GM12878 (cell line): ENCODE data around the gene DCAF12. TPM values are rescaled to one million over a fixed set of nuclear protein-coding genes. Genes with fewer than 3 reads are reported as not detected.

Source experiments
- ATAC-seq: fragments of 200-7000 bp; cut with Tn5 transposase; 3 replicates; pipeline ENCODE4 v1.9.1; 2020; ENCODE audit warnings: mild to moderate bottlenecking, moderate library complexity
- BruUV-seq: library from RNA; stranded (reverse); fragments of 400-500 nt; replicated peaks from 2 replicates; lab custom pipeline; 2021; lab: Mats Ljungman, UMichigan
- CTCF ChIA-PET: fragments of 300-600 bp; sonication (Branson Sonifier 250); formaldehyde crosslinking; extraction: SDS; loops from one replicate; lab custom pipeline; 2021; ENCODE audit warnings: inconsistent platforms; lab: Yijun Ruan, JAX
- POLR2A ChIA-PET: fragments of 350-600 bp; formaldehyde crosslinking; extraction: SDS; loops from one replicate; lab custom pipeline; 2021; ENCODE audit warnings: inconsistent platforms; lab: Charles Lee
- RAD21 ChIA-PET: fragments of 300-600 bp; sonication (Branson Sonifier 250); formaldehyde crosslinking; loops from one replicate; lab custom pipeline; 2023; ENCODE audit warnings: antibody characterized with exemption; ENCODE audit not compliant: unreplicated experiment; lab: Charles Lee
- SMC1A ChIA-PET: fragments of 300-600 bp; sonication (Branson Sonifier 250); formaldehyde crosslinking; loops from one replicate; lab custom pipeline; 2023; ENCODE audit not compliant: unreplicated experiment, uncharacterized antibody; lab: Charles Lee
- DNase-seq: peaks from one replicate; pipeline ENCODE4 v3.0.0-alpha.2; 2011; ENCODE audit warnings: low read depth, low spot score
- FAIRE-seq: peaks from 3 replicates; lab custom pipeline; 2011; peaks lifted over from hg19 to GRCh38; lab: Jason Lieb, UNC
- H2AFZ ChIP-seq: 2 replicates; pipeline ENCODE4 v1.6.0; 2011; ENCODE audit warnings: low read depth, low read length, control low read depth; ENCODE audit not compliant: control insufficient read depth
- H3K27ac ChIP-seq: 2 replicates; pipeline ENCODE4 v1.5.1; 2011; ENCODE audit warnings: control low read depth; ENCODE audit not compliant: control insufficient read depth, insufficient read depth
- H3K27me3 ChIP-seq, 2 experiments: replicated peaks in 1 of 2; 2 replicates each; pipeline versions ENCODE4 v1.6.0 to v1.6.1; 2011; ENCODE audit warnings: low read length in 1 of 2; ENCODE audit not compliant: control insufficient read depth in 2 of 2, insufficient read depth in 2 of 2
- H3K36me3 ChIP-seq, 2 experiments: 2 replicates each; pipeline ENCODE4 v1.5.1; 2011; ENCODE audit warnings: low read length in 1 of 2; ENCODE audit not compliant: control insufficient read depth in 2 of 2, insufficient read depth in 2 of 2
- H3K4me1 ChIP-seq: 2 replicates; pipeline ENCODE4 v1.6.1; 2011; ENCODE audit warnings: mild to moderate bottlenecking, low read length, moderate library complexity, mixed read lengths; ENCODE audit not compliant: control insufficient read depth, insufficient read depth
- H3K4me2 ChIP-seq: 2 replicates; pipeline ENCODE4 v1.6.0; 2011; ENCODE audit warnings: control low read depth; ENCODE audit not compliant: control insufficient read depth, insufficient read depth
- H3K4me3 ChIP-seq: fragments of 200-600 bp; sonication (generic); 2 replicates; pipeline ENCODE4 v1.5.1; 2016
- H3K79me2 ChIP-seq: 2 replicates; pipeline ENCODE4 v1.6.0; 2011; ENCODE audit warnings: low read length; ENCODE audit not compliant: control insufficient read depth, insufficient read depth
- H3K9ac ChIP-seq: 2 replicates; pipeline ENCODE4 v1.8.0; 2011; ENCODE audit warnings: low read length, control low read depth, mixed read lengths; ENCODE audit not compliant: control insufficient read depth, insufficient read depth
- H3K9me3 ChIP-seq: replicated peaks from 3 replicates; pipeline ENCODE4 v1.5.1; 2011; ENCODE audit warnings: mild to moderate bottlenecking, low read length; ENCODE audit not compliant: control insufficient read depth, insufficient read depth
- H4K20me1 ChIP-seq: 2 replicates; pipeline ENCODE4 v1.6.0; 2011; ENCODE audit not compliant: control insufficient read depth, insufficient read depth
- CHD1 ChIP-seq: IDR thresholded peaks from 2 replicates; pipeline ENCODE4 v1.6.1; 2012; ENCODE audit warnings: low read depth, low read length, improper control_type of control experiment
- GATAD2B ChIP-seq: fragments of 450-650 bp; conservative IDR thresholded peaks from 2 replicates; pipeline ENCODE4 v1.6.1; 2017; ENCODE audit warnings: low read depth, mild to moderate bottlenecking, moderate library complexity
- HDGF ChIP-seq: fragments of 450-650 bp; IDR thresholded peaks from 2 replicates; pipeline ENCODE4 v1.6.1; 2016; ENCODE audit warnings: antibody characterized with exemption
- JUNB ChIP-seq: IDR thresholded peaks from 2 replicates; pipeline ENCODE4 v1.6.1; 2016; ENCODE audit warnings: antibody characterized with exemption, mild to moderate bottlenecking
- NFXL1 ChIP-seq: fragments of 450-650 bp; IDR thresholded peaks from 2 replicates; pipeline ENCODE4 v1.6.1; 2017; ENCODE audit warnings: antibody characterized with exemption, mild to moderate bottlenecking, borderline replicate concordance
- NR2F1 ChIP-seq: fragments of 450-650 bp; conservative IDR thresholded peaks from 2 replicates; pipeline ENCODE4 v1.6.1; 2017; ENCODE audit warnings: mild to moderate bottlenecking
- RCOR1 ChIP-seq: conservative IDR thresholded peaks from 2 replicates; pipeline ENCODE4 v1.6.1; 2012; ENCODE audit warnings: low read depth, low read length, improper control_type of control experiment
- SREBF1 ChIP-seq: IDR thresholded peaks from 2 replicates; pipeline ENCODE4 v1.6.1; 2012; ENCODE audit warnings: mild to moderate bottlenecking, low read length
- TARDBP ChIP-seq: IDR thresholded peaks from 2 replicates; pipeline ENCODE4 v1.6.1; 2016; ENCODE audit warnings: borderline replicate concordance
- TCF12 ChIP-seq: IDR thresholded peaks from 2 replicates; pipeline ENCODE4 v1.6.1; 2011; ENCODE audit warnings: low read depth, mild to moderate bottlenecking, low read length
- ZNF207 ChIP-seq: fragments of 450-650 bp; IDR thresholded peaks from 2 replicates; pipeline ENCODE4 v1.6.1; 2014; ENCODE audit warnings: antibody characterized with exemption, mild to moderate bottlenecking, borderline replicate concordance
- ZNF384 ChIP-seq: IDR thresholded peaks from 2 replicates; pipeline ENCODE4 v1.6.1; 2012; ENCODE audit warnings: low read depth, mild to moderate bottlenecking, low read length, improper control_type of control experiment, borderline replicate concordance
- WGBS: methylation state at CpG from one replicate; pipeline ENCODE4 v1.1.6; 2016; ENCODE audit warnings: low lambda C conversion rate; ENCODE audit not compliant: insufficient replicate concordance, insufficient coverage; ENCODE audit errors: missing lambda C conversion rate; 5-methylcytosine and 5-hydroxymethylcytosine counted together
- in situ Hi-C: fragments of 300-500 bp; cut with MboI; formaldehyde crosslinking; loops from 9 replicates; pipeline ENCODE4 v1.14.3; 2018; ENCODE audit warnings: mixed read lengths
- intact Hi-C: fragments of 100-400 bp; cut with micrococcal nuclease; formaldehyde crosslinking; loops from one replicate; pipeline ENCODE4 v1.14.2; 2022; ENCODE audit not compliant: unreplicated experiment
- polyA plus RNA-seq, 11 experiments: library from polyadenylated mRNA; depleted of rRNA in 4 of 11; unstranded in 6 of 11; stranded (reverse) in 5 of 11; fragments of >200 nt; fragmentation: Nextera tagmentation in 4 of 11; fragmentation: Illumina TruSeq in 1 of 11; extraction: Ambion mirVana in 4 of 11; extraction: Trizol in 1 of 11; gene quantifications; 1 replicate in 1 of 11; 2 replicates in 10 of 11; pipeline versions ENCODE4 v1.2.1 to v1.2.3, GENCODE V29; 2011 to 2016; ENCODE audit warnings: inconsistent platforms in 2 of 11, missing spikeins in 2 of 11, low read depth in 1 of 11
- total RNA-seq, 4 experiments: library from RNA; depleted of rRNA in 3 of 4; stranded (reverse); fragments of >200 nt in 3 of 4; fragmentation: Illumina TruSeq in 1 of 4; extraction: Trizol in 1 of 4; gene quantifications; 2 replicates each; pipeline versions ENCODE4 v1.2.1 to v1.2.3, GENCODE V29; 2013 to 2021
- TF ChIP-seq, protein P1 (sequence below): fragments of 450-650 bp; conservative IDR thresholded peaks from 2 replicates; pipeline ENCODE4 v1.6.1; 2017; ENCODE audit warnings: mild to moderate bottlenecking, moderate library complexity
- TF ChIP-seq, protein P2 (sequence below): IDR thresholded peaks from 2 replicates; pipeline ENCODE4 v1.6.1; 2011; ENCODE audit warnings: low read depth, mild to moderate bottlenecking, low read length, moderate library complexity, borderline replicate concordance; ENCODE audit errors: extremely low read depth
- TF ChIP-seq, protein P3 (sequence below): IDR thresholded peaks from 2 replicates; pipeline ENCODE4 v1.6.1; 2012; ENCODE audit warnings: low read depth, low read length, improper control_type of control experiment
- TF ChIP-seq, protein P4 (sequence below): fragments of 150-350 bp; IDR thresholded peaks from 2 replicates; pipeline ENCODE4 v1.6.1; 2014; ENCODE audit warnings: mild to moderate bottlenecking, low read depth, low read length

DCAF12 gene
- total and polyA plus RNA-seq, 10 of the 15 experiments (the other 5 are each of a cell fraction or from before 2014, with no cell fraction given) = 11.7 to 57.6 (median 34.6) TPM

DNA sequence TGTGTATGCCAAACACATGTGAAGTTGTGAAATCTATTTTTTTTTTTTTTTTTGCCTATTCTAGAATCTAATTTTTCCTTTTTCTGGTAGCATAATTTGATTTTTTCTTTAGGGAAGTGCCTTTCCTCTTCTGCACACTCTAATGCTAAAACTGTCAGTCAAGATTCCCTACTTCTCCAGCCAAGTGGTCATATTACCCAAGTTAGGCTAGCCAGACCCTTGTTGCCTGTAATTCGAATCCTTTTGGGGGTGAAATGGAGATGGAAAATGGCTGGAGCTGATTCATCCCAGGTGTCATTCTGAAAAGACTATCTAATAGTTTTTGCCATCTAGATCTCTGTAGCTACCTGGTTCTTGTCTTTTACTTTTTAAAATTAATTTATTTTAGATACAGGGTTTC lies 27.6 kb upstream of the DCAF12 start:
- TF ChIP-seq TARDBP = no peak
- TF ChIP-seq, protein P1, sequence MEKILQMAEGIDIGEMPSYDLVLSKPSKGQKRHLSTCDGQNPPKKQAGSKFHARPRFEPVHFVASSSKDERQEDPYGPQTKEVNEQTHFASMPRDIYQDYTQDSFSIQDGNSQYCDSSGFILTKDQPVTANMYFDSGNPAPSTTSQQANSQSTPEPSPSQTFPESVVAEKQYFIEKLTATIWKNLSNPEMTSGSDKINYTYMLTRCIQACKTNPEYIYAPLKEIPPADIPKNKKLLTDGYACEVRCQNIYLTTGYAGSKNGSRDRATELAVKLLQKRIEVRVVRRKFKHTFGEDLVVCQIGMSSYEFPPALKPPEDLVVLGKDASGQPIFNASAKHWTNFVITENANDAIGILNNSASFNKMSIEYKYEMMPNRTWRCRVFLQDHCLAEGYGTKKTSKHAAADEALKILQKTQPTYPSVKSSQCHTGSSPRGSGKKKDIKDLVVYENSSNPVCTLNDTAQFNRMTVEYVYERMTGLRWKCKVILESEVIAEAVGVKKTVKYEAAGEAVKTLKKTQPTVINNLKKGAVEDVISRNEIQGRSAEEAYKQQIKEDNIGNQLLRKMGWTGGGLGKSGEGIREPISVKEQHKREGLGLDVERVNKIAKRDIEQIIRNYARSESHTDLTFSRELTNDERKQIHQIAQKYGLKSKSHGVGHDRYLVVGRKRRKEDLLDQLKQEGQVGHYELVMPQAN = no peak
- TF ChIP-seq RCOR1 = no peak
- no peak for TF ChIP-seq CHD1
- TF ChIP-seq NR2F1 = no peak
- TF ChIP-seq ZNF384 = no peak
- no peak for TF ChIP-seq NFXL1
- TF ChIP-seq JUNB = no peak
- TF ChIP-seq HDGF = no peak
- TF ChIP-seq, protein P2, sequence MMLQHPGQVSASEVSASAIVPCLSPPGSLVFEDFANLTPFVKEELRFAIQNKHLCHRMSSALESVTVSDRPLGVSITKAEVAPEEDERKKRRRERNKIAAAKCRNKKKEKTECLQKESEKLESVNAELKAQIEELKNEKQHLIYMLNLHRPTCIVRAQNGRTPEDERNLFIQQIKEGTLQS = no peak
- TF ChIP-seq SREBF1 = no peak
- TF ChIP-seq, protein P3, sequence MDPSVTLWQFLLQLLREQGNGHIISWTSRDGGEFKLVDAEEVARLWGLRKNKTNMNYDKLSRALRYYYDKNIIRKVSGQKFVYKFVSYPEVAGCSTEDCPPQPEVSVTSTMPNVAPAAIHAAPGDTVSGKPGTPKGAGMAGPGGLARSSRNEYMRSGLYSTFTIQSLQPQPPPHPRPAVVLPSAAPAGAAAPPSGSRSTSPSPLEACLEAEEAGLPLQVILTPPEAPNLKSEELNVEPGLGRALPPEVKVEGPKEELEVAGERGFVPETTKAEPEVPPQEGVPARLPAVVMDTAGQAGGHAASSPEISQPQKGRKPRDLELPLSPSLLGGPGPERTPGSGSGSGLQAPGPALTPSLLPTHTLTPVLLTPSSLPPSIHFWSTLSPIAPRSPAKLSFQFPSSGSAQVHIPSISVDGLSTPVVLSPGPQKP = no peak
- TF ChIP-seq, protein P4, sequence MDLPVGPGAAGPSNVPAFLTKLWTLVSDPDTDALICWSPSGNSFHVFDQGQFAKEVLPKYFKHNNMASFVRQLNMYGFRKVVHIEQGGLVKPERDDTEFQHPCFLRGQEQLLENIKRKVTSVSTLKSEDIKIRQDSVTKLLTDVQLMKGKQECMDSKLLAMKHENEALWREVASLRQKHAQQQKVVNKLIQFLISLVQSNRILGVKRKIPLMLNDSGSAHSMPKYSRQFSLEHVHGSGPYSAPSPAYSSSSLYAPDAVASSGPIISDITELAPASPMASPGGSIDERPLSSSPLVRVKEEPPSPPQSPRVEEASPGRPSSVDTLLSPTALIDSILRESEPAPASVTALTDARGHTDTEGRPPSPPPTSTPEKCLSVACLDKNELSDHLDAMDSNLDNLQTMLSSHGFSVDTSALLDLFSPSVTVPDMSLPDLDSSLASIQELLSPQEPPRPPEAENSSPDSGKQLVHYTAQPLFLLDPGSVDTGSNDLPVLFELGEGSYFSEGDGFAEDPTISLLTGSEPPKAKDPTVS = no peak
- no peak for TF ChIP-seq TCF12
- TF ChIP-seq ZNF207 = no peak
- no peak for TF ChIP-seq GATAD2B
- FAIRE-seq = no peak
- H3K4me3 ChIP-seq = no peak overlapping the region
- ChIA-PET SMC1A (interaction anchor here (0.9 kb wide), 1 partner anchor 57 kb away, joined by 3 read pairs; no protein-coding TSS in a partner anchor), CTCF (no interaction called here), POLR2A (interaction anchor here (0.6 kb wide), 2 partner anchors 41 to 899 kb away, joined by 3 to 5 read pairs; no protein-coding TSS in a partner anchor), RAD21 (no interaction called here)
- DNase-seq = no peak
- WGBS = 41% methylated on average over 1 of the region's 1 CpG
- H3K9ac ChIP-seq = no peak overlapping the region
- no peaks in the 10 kb centered on the region for H3K27me3 ChIP-seq
- no peak overlapping the region for H2AFZ ChIP-seq
- intact Hi-C loops = no loop called here
- no peaks in the 10 kb centered on the region for H3K9me3 ChIP-seq
- no peaks in the 10 kb centered on the region for H3K79me2 ChIP-seq
- no TSS peak for BruUV-seq
- ATAC-seq = no peak
- no peaks in the 10 kb centered on the region for H3K4me1 ChIP-seq
- no peaks in the 10 kb centered on the region for H3K36me3 ChIP-seq
- H3K27ac ChIP-seq = no peak overlapping the region
- in situ Hi-C loops = loop anchor here (5.0 kb wide), 1 partner anchor 52 kb away; no protein-coding TSS in a partner anchor
- H4K20me1 ChIP-seq = no peaks in the 10 kb centered on the region
- H3K4me2 ChIP-seq = no peak overlapping the region
